SK-N-SH treated with all-trans-retinoic acid at 6 μM for 48 hours (cell line): Measurements from ENCODE around the gene BSN.

ENCODE experiments used
- ATAC-seq: fragments of 200-7000 bp; cut with Tn5 transposase; 3 replicates; pipeline ENCODE4 v1.9.1; 2020; ENCODE audit warnings: mild to moderate bottlenecking, moderate library complexity
- ARNTL ChIP-seq: fragments of 450-650 bp; formaldehyde crosslinking; IDR thresholded peaks from 2 replicates; pipeline ENCODE4 v1.5.0; 2020; ENCODE audit warnings: low read depth, mild to moderate bottlenecking, moderate library complexity, borderline replicate concordance
- BACH2 ChIP-seq: fragments of 250-450 bp; sonication (Bioruptor Pico); IDR thresholded peaks from 2 replicates; pipeline ENCODE4 v1.9.0; 2021; ENCODE audit warnings: mild to moderate bottlenecking, borderline replicate concordance
- CREB5 ChIP-seq: fragments of 250-450 bp; sonication (Bioruptor Pico); IDR thresholded peaks from 2 replicates; pipeline ENCODE4 v1.5.1; 2020; ENCODE audit warnings: low read depth, mild to moderate bottlenecking, moderate library complexity
- CSDC2 ChIP-seq: fragments of 250-450 bp; sonication (Bioruptor Pico); IDR thresholded peaks from 2 replicates; pipeline ENCODE4 v1.5.0; 2020; ENCODE audit warnings: mild to moderate bottlenecking, moderate library complexity
- CSRNP3 ChIP-seq: fragments of 250-450 bp; sonication (Bioruptor Pico); IDR thresholded peaks from 2 replicates; pipeline ENCODE4 v1.5.1; 2021; ENCODE audit warnings: mild to moderate bottlenecking, moderate library complexity
- ESRRG ChIP-seq: fragments of 250-450 bp; sonication (Bioruptor Pico); IDR thresholded peaks from 2 replicates; pipeline ENCODE4 v1.6.1; 2021; ENCODE audit warnings: mild to moderate bottlenecking
- GLIS3 ChIP-seq: fragments of 250-450 bp; sonication (Bioruptor Pico); IDR thresholded peaks from 2 replicates; pipeline ENCODE4 v1.5.0; 2020; ENCODE audit warnings: mild to moderate bottlenecking, moderate library complexity
- PATZ1 ChIP-seq: fragments of 250-450 bp; sonication (Bioruptor Pico); IDR thresholded peaks from 2 replicates; pipeline ENCODE4 v1.8.0; 2020; ENCODE audit warnings: mild to moderate bottlenecking, moderate library complexity, borderline replicate concordance
- POU6F1 ChIP-seq: fragments of 250-450 bp; sonication (Bioruptor Pico); IDR thresholded peaks from 2 replicates; pipeline ENCODE4 v1.8.0; 2021; ENCODE audit warnings: low read depth, mild to moderate bottlenecking, moderate library complexity, borderline replicate concordance
- PPARA ChIP-seq: fragments of 250-450 bp; sonication (Bioruptor Pico); IDR thresholded peaks from 2 replicates; pipeline ENCODE4 v1.5.0; 2020; ENCODE audit warnings: mild to moderate bottlenecking, borderline replicate concordance
- RARB ChIP-seq: fragments of 250-450 bp; sonication (Bioruptor Pico); IDR thresholded peaks from 2 replicates; pipeline ENCODE4 v1.8.0; 2021; ENCODE audit warnings: mild to moderate bottlenecking, moderate library complexity
- SNAI2 ChIP-seq: fragments of 250-450 bp; sonication (Bioruptor Pico); IDR thresholded peaks from 2 replicates; pipeline ENCODE4 v1.5.0; 2020; ENCODE audit warnings: mild to moderate bottlenecking, moderate library complexity
- TCF4 ChIP-seq: fragments of 250-450 bp; sonication (Bioruptor Pico); IDR thresholded peaks from 2 replicates; pipeline ENCODE4 v1.8.0; 2021; ENCODE audit warnings: mild to moderate bottlenecking, moderate library complexity, borderline replicate concordance
- TSHZ2 ChIP-seq: fragments of 250-450 bp; sonication (Bioruptor Pico); IDR thresholded peaks from 2 replicates; pipeline ENCODE4 v1.5.0; 2020; ENCODE audit warnings: mild to moderate bottlenecking, moderate library complexity
- ZC3H10 ChIP-seq: fragments of 250-450 bp; sonication (Bioruptor Pico); IDR thresholded peaks from 2 replicates; pipeline ENCODE4 v1.5.1; 2021; ENCODE audit warnings: mild to moderate bottlenecking, moderate library complexity
- ZFP3 ChIP-seq: fragments of 250-450 bp; sonication (Bioruptor Pico); IDR thresholded peaks from 2 replicates; pipeline ENCODE4 v1.5.0; 2020; ENCODE audit warnings: mild to moderate bottlenecking, moderate library complexity
- ZNF70 ChIP-seq: fragments of 450-650 bp; formaldehyde crosslinking; IDR thresholded peaks from 2 replicates; pipeline ENCODE4 v1.5.0; 2020; ENCODE audit warnings: mild to moderate bottlenecking, moderate library complexity
- ZNF8 ChIP-seq: fragments of 450-650 bp; formaldehyde crosslinking; IDR thresholded peaks from 2 replicates; pipeline ENCODE4 v1.5.0; 2020; ENCODE audit warnings: mild to moderate bottlenecking, moderate library complexity

The BSN gene

GRCh38 chr3:49674497-49674983 is 120.3 kb downstream of the BSN start (continued):
- TF ChIP-seq ZFP3 (CRISPR knock-in tag) (no peak), PPARA (CRISPR knock-in tag) (no peak), CREB5 (no peak), ZNF70 (CRISPR knock-in tag) (no peak)

GRCh38 chr3:49675912-49676311 is 121.6 kb downstream of the BSN start:
- ATAC-seq: no peak
- TF ChIP-seq SNAI2 (CRISPR knock-in tag): no peak
- no peak for TF ChIP-seq POU6F1 (CRISPR knock-in tag)
- TF ChIP-seq CSRNP3 (CRISPR knock-in tag): no peak
- no peak for TF ChIP-seq GLIS3 (CRISPR knock-in tag)
- no peak for TF ChIP-seq RARB (CRISPR knock-in tag)
- no peak for TF ChIP-seq CSDC2 (CRISPR knock-in tag)
- no peak for TF ChIP-seq PATZ1 (CRISPR knock-in tag)
- TF ChIP-seq CREB5: no peak
- TF ChIP-seq ZNF8 (CRISPR knock-in tag): no peak
- no peak for TF ChIP-seq ARNTL (CRISPR knock-in tag)
- no peak for TF ChIP-seq ZC3H10 (CRISPR knock-in tag)
- no peak for TF ChIP-seq BACH2
- TF ChIP-seq ESRRG (CRISPR knock-in tag): no peak
- no peak for TF ChIP-seq TCF4 (CRISPR knock-in tag)
- no peak for TF ChIP-seq TSHZ2 (CRISPR knock-in tag)
- no peak for TF ChIP-seq ZFP3 (CRISPR knock-in tag)

GRCh38 chr3:49680493-49681231 is 126.4 kb downstream of the BSN start:
- no peak for TF ChIP-seq RARB (CRISPR knock-in tag)
- TF ChIP-seq, all 23 proteins: peak for 0
- ATAC-seq: no peak
